ENCODE results near the gene ELOVL2.
"Not testable (repeated sequence)": the region's sequence is repeated elsewhere in the genome, so short reads cannot be mapped to it uniquely, and the experiment has no call there.

Gene ELOVL2

DNA sequence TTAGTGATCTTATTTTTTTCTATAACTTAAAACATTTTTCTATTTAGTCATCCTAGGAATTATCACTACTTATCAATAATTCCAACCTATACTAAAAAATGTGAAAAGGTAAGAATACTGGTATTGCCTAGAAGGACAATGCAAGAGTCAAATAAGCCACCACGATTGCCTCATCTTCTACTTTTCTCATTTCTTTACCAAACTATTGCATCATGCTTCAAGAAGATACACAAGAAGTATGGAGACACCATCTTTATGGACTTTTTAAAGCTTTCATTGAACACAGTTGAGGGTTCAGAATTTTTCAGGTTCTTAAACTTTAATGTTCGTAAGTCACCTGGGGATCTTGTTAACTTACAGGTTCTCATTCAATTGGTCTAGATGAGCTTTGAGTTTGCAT is 25.9 kb downstream of the ELOVL2 start:
- peak; percentile 6 for DNase-seq

DNA sequence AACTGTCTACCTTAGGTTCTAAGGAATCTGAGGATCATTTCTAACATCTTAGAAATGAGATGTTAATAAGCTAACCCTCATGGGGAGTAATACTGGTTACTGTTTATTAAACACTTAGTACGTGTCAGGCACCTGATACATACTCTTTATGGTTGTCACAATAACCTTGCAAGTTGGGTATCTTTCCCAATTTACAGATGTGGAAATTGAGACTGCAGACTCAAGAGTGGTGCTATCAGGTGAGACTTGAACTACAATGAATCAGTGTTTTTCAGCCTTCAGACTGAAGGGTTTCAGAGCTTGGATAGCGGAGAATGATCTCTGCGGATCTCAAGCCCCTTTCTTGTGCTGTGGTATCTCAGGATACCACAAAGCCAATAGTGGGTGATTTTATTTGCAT is 27.0 kb downstream of the ELOVL2 start:
- DNase-seq, result no peak

DNA sequence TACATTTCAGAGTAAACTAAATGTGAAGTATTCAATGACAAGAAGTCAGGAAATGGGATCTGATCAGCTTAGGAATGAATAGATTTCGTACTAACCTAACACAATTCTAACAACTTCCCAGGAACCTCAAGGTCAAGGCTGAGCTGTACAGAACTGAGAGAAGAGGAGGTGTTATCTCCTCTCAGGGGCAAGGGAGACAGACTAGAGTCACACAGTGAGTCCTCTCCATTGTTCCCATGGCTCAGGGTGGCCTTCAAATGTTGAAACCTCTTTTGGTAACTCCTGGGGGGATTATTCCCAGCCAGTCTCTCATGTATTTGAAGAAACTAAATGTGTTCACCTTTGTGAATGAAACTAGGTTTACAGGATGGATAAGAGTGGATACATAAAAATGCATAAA is 27.7 kb downstream of the ELOVL2 start:
- no peak for DNase-seq

DNA sequence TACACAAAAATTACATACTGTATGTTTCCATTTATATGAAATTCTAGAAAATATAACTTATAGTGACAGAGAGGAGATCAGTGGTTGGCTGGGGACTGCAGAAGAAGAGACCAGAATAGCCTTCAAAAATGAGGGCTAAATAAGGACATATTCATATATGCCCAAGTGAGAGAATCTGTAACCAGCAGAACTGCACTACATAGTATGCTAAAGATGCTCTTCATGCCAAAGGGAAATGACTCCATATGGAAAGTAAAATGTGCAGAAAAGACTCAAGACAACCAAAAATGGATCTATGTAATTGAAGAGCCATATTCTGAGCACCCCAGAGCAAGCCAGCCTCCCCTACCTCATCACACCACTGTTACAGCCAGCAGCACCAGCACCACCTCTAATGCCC is 29.0 kb downstream of the ELOVL2 start:
- DNase-seq, result no peak

DNA sequence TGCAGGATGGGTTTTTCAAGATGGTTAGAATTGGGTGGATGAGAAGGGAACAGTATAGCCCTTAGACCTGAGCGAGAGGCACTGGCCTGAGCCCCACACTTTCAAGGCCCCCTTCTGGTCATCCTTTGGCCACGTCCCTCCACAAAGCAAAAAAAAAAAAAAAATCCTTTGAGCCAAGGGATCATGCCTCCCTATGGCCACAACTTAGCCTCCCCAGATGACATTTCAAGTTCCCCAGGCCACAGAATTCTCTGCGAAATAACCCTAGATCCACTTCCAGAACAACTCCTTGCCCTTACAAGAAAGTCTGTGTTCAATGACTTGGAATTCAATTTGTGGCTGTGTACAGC is 30.4 kb downstream of the ELOVL2 start:
- no peak for DNase-seq

DNA sequence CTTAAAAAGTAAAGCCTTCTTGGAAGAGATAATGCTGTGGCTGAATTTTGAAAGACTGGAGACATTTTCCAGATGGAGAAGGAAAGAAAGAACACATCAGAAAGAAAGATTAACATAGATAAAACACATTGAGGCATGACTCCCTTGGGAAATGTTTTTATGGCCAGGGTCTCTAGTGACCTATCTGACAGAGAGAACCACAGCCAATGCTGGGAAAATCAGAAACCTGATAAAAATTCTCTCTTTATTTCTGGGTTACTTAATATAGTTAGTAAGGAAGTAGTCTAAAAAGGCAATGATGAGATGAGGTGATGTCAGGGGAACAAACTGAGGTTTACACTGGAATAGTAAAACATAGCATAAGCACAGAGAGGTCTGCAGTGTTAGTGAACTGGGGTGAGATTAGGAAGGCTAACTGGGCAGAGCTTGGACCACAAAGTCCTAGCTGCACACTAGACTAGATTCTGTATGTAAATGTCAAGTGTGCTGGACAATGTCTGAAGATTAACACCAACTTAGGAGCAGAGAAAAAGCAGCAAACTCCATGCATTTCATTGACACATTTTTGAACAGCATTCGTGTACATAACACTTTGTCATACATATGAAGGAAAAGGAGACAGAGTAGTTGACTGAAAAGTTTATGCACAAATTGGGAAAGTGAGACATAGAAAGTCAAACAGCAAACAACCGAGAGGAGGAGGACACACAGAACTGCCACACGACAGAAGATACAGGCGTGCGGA is 31.0 kb downstream of the ELOVL2 start:
- DNase-seq, result no peak

DNA sequence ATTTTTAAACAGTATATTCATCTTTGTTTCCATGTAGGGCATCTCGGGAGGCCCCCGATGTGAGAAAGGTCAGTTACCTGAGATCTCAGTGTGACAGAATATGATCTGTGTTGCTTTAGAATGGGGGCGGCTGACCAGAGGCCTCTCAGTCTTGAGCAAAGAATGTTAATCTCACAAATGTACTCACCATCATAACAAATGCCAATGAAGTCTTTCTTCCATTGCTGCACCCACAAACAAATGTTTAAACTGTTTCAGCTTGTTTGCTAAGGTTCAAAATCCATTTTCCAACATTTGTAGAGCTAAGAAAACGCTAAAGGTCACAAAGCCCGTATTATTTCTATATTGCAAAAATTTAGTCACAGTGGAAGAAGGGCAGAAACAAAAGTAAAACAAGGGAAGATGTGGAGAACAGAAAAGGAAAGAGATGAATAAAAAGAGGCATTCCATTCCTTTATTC is 31.8 kb downstream of the ELOVL2 start:
- DNase-seq, result no peak

DNA sequence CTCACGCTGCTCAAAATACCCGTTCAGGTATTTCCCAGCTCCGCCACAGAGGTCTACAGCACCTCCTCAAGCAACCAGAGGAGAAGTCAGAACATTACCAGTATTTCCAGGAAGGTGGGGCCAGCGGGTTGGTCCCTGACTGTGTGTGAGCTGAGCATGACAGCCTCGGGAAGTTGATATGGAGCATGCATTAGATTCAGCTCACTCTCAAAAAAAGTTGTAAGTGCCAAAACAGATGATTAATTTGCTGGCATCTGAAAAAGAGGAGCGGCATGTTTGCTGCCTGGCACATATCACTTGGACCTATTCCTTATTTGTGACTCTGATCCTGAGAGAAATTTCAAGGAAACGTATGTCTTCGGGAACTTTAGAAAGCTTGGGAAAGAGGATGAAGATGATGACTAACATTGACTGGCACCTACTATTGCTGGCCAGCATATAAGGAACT is 32.3 kb downstream of the ELOVL2 start:
- peak; percentile 9 for DNase-seq

DNA sequence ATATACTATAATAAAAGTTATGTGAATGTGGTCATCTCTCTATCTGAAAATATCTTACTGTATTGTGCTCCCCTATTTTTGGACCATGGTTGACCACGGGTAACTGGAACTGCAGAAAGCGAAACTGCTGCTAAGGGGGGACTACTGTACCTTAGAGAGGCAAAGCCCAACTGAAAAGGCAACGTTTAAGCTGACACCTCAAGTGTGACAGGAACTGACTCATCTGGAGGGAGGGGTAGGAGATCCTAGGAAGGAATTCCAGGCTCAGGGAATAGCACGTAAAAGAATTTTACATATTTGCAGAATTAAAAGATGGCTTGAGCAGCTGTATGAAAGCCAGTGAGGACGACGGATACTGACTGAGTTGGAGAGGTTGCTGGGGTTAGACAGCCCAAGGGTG is 34.8 kb downstream of the ELOVL2 start:
- DNase-seq, result no peak

DNA sequence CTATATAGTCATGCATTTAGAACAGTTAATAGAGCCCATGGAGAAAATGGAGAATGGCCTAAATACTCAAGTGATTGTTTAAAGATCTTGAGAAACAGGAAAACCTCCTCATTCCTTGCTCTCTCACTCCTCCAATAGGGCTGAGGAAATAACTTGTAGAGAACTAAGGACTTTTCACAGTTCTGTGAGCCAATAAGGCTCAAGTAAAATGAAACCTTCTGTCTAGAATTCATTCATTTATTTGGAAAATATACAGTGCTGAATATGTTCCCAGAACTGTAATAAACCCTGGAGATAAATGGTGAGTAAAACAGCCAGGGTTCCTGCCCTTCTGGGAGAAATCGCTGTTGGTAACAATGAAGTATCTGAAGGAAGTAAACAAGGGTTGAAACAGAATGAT is 35.3 kb downstream of the ELOVL2 start:
- no peak for DNase-seq

DNA sequence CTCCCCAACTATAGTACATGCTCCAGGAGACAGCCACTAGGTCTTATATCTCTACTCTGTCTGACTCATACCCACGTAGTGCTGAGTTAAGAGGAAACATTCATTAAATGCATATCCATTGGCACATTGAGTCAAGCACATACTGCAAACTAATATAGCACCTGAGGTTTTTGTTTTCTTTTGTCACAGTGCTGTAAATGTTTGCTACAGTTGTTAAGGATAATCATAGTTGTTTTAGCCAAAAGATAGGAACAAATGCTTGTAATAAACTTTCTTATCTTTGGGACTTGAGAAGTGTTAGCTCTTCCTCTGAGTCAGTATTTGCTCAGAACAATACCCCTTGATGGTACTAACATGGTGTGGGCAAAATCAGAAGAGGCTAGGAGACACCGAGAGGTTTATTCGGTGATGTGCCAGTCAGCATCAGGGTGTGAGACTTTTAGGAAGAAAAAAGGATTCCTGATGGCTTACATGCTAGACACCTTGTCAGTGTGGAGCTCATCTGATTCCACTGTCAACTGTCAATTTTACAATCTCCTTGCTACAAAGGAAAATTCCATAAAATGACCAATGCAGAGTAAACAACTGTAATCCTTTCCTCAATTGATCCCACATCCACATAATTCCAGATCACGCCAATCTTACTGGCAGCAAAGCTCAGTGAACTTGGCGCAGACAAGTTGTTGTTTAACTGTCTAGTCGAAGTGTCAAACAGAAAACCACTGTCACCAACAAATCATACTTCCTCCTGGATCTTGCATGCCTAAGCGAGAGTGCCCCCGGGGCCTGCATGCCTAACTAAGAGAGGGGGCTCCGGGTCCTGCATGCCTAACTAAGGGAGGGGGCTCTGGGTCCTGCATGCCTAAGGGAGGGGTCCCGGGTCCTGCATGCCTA is 36.1 kb downstream of the ELOVL2 start:
- no peak for DNase-seq

DNA sequence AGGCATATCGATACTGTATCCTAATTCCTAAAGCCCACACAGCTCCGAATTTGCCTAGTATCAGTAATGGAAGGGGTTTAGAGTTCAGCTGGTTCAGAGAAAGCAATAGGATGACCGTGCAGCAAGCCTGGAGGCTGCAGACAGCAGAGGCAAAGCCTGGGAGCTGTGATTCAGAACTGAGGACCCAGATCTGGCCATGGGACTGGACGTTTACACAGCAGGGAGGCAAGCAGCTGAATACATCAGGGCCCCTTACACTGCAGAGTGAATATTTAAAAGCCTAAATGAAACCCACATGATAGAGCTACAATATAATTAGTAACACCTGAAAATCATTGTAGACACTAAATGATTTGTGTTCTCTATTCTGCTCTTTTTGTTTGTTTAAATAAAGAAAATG is 38.0 kb downstream of the ELOVL2 start:
- DNase-seq, result no peak

DNA sequence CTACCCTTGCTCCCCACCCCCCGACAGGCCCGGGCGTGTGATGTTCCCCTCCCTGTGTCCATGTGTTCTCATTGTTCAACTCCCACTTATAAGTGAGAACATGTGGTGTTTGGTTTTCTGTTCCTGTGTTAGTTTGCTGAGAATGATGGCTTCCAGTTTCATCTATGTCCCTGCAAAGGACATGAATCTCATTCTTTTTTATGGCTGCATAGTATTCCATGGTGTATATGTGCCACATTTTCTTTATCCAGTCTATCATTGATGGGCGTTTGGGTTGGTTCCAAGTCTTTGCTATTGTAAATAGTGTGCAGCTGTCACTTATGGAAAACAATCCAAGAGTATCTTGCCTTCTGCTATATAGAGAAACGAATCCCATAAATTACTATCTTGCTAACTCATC is 40.8 kb downstream of the ELOVL2 start:
- not testable (repeated sequence) for DNase-seq

DNA sequence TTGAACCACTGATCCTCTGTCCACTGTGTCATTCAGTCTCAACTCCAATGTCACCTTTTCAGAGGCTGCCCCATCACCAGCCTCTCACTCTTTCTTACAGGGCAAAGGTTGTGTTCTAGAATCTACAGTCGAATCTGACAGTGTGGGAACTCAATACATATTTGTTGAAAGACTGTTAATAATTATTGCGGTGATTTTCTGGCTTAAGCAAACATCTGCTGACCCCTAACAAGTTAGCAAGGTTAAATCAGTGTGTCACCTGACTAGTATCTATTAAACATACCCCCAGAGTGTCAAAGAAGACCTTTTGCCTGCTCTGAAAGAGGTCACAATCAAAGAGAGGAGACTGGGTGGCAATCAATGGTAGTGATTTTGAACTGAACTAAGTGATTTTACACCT is 41.9 kb downstream of the ELOVL2 start:
- no peak for DNase-seq

DNA sequence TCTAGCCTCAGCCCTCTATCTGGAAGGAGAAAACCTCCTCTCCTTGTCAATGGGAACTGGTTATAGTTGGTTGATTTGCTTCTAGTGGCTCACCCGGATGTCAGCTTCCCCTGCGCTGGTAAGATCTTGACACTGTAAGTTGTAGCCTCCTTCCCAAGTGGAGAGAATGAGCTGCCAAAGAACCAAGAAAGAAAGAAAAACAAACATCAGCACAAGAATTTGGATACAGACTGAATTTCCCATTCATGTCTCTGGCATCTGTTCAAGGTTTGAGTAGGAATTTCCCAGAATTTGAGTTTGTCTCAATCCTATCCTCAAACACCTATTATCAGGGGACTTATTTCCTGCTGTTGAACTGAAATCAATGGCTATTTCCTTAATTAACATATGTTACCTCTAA is 44.1 kb downstream of the ELOVL2 start:
- no peak for DNase-seq

DNA sequence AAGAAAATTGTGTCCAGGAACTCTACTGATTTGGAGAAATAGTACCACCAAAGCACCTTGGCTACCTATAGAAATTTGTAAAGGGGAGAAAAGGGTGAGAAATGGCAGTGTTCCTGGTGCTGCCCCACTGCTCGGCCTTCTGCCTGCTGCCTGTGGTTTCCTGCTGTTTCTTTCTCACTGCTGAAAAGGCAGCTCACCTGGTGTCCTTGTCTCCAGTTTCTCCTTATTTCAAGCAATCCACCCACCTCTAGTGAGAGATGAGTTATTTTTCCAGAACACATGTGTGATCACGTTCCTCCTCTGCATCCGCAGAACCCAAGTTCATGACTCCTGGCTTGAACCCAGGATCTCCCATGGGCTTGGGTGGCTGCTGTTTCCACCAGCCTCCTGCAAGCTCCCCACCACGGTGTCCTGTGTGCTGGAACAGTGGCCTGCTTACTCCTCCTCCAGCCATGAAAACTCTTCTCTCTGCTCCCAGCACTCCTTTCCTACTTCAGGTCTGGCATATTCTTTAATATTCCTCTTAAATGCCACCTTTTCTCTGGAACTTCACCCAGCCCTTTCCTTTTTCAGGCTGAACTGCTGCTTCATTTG is 48.9 kb downstream of the ELOVL2 start:
- no peak for DNase-seq

DNA sequence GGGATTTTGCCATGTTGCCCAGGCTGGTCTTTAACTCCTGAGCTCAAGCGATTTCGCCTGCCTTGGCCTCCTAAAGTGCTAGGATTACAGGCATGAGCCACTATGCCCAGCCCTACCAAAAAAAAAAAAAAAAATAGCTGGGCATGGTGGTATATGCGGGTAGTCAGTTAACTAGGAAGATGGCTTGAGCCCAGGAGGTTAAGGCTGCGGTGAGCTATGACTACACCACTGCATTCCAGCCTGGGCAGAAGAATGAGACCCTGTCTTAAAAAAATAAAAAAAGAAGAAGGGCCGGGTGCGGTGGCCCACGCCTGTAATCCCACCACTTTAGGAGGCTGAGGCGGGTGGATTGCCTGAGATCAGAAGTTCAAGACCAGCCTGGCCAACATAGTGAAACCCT is 50.2 kb downstream of the ELOVL2 start:
- DNase-seq, result no peak

DNA sequence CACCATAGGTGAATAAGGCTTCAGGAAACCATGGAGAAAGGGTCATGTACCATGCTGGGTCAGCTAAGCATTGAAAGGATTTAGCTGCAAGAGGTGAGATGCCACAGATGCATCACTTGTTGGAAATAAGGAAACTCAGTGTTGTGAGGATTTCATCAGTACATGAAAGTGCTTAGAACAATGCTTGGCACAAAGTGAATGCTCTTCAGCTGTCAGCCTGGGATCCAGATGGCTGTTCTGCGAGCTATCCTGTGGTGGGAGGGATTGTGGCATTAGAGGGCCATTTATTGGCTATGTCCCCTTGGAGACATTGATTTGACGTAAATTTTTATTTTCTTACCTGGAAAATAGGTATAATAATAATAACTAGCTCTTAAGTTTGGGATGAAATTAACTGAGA is 53.0 kb downstream of the ELOVL2 start:
- DNase-seq, result no peak

DNA sequence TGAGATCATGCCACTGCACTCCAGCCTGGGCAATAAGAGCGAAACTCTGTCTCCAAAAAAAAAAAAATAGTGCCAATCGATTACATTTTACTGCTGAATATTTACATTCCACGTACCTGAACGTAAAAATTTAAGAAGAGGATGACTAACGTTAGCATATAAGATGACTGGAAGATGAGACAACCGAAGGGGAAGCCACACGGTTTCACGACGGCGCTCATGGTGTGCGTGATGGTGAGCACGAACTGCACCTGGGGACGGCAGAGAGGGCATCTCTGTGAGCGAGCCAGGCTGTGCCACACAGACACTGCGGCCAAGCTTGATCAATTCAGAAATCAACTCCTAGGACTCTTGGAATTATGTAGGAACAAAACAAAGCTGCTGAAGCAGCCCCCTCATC is 54.5 kb downstream of the ELOVL2 start:
- no peak for DNase-seq

DNA sequence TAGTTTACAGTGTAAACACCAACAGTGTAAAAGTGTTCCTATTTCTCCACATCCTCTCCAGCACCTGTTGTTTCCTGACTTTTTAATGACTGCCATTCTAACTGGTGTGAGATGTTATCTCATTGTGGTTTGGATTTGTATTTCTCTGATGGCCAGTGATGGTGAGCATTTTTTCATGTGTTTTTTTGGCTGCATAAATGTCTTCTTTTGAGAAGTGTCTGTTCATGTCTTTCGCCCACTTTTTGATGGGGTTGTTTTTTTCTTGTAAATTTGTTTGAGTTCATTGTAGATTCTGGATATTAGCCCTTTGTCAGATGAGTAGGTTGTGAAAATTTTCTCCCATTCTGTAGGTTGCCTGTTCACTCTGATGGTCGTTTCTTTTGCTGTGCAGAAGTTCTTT is 59.1 kb downstream of the ELOVL2 start:
- DNase-seq, result not testable (repeated sequence)

DNA sequence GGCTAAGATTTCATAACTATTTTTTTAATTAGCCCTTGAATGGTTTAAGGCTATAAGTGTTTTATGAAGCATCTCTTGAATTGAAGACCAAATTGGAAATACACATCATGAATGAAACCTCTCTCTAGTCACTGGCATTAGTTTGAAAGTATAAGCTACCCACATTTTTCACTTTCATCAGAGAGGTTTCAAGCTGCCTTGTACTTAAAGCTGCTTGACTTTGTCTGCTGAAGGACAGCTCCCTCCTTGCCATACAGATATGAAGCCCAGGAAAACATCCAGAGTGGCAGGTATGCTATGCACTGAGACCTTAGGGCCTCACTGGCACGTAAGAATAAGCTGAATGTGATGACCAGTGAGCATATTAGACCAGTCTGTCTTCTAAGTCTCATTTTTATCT is 62.7 kb downstream of the ELOVL2 start:
- no peak for DNase-seq

DNA sequence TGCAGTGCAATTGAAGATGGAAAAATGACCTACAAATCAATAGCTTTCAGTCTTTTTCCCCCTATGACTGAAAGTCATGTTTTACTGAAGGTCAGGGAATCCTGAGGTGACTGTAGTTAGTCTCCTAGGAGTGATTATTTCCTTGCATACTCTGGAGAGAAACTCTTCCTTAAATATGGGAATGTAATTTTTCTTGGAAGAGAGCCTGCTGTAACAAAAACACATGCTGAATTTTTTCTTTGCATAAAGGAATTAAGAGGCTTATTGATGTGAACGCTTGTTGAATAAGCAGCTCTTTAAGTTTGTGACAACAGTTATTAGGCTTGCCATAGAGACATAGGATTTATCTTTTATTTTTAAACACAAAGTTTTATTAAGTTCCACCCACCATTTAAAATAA is 64.5 kb downstream of the ELOVL2 start:
- no peak for DNase-seq

DNA sequence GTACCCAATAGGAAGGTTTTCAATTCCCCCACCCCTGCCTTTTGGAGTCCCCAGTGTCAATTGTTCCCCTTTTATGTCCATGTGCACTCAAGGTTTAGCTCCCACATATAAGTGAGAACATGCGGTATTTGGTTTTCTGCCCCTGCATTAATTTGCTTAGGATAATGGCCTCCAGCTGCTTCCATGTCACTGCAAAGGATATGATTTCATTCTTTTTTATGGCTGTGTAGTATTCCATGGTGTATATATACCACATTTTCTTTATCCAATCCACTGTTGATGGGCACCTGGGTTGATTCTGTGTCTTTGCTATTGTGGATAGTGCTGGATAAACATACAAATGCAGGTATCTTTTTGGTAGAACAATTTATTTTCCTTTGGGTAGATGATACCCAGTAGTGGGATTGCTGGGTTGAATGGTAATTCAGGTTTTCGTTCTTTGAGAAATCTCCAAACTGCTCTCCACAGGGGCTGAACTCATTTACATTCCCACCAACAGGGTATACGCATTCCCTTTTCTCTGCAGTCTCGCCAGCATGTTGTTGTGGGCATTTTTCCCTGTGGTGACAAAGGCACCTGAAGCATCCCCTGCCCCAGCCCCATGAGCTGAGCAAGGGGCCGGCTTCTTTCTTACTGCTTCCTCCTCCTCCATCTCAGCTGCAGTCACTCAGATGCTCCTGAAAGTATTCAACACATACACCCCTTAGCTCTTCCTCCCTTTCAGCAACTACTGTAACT is 66.7 kb downstream of the ELOVL2 start:
- DNase-seq, result no peak

Data from hematopoietic multipotent progenitor cell treated with erythropoietin and hydrocortisone succinate and interleukin-3 and kit ligand, for 6 days (in vitro differentiated cells).